Lung (tissue), 12 donors: ENCODE results near the gene IDH2. TPM values are rescaled to one million over a fixed set of nuclear protein-coding genes. Genes with fewer than 3 reads are reported as not detected.

Experiments used
- ATAC-seq: fragments of 200-7000 bp; cut with Tn5 transposase; one replicate; pipeline ENCODE4 v1.9.1; 2020; ENCODE audit warnings: moderate number of reproducible peaks; ENCODE audit not compliant: insufficient read depth, low FRiP score
- DNase-seq, 3 donors: peaks; one replicate each; pipeline ENCODE4 v3.0.0-alpha.2; 2013 to 2017
- H3K27ac ChIP-seq, 2 donors: one replicate each; pipeline ENCODE4 v1.5.1; 2013; ENCODE audit warnings: mild to moderate bottlenecking in 2 of 2, moderate library complexity in 2 of 2, control low read depth in 1 of 2, inconsistent platforms in 1 of 2, low read depth in 1 of 2, low read length in 1 of 2
- H3K27me3 ChIP-seq, 3 donors: one replicate each; pipeline ENCODE4 v1.5.1; 2013; ENCODE audit warnings: low read length in 2 of 3; ENCODE audit not compliant: control insufficient read depth in 3 of 3, insufficient read depth in 3 of 3
- H3K36me3 ChIP-seq, 4 donors: one replicate each; pipeline ENCODE4 v1.5.1; 2013; ENCODE audit warnings: low read length in 4 of 4, mild to moderate bottlenecking in 1 of 4, moderate library complexity in 1 of 4; ENCODE audit not compliant: control insufficient read depth in 4 of 4, insufficient read depth in 4 of 4
- H3K4me1 ChIP-seq, 5 donors: one replicate each; pipeline ENCODE4 v1.5.1; 2013; ENCODE audit warnings: low read length in 5 of 5, mild to moderate bottlenecking in 2 of 5, moderate library complexity in 1 of 5; ENCODE audit not compliant: control insufficient read depth in 5 of 5, insufficient read depth in 5 of 5
- H3K4me3 ChIP-seq: one replicate; pipeline ENCODE4 v1.5.1; 2013; ENCODE audit warnings: mild to moderate bottlenecking, control low read depth, moderate library complexity
- H3K9ac ChIP-seq, 2 donors: one replicate each; pipeline ENCODE4 v1.5.1; 2013; ENCODE audit warnings: low read length in 2 of 2, control low read depth in 1 of 2; ENCODE audit not compliant: insufficient read depth in 1 of 2
- H3K9me3 ChIP-seq, 4 donors: one replicate each; pipeline ENCODE4 v1.5.1; 2013; ENCODE audit warnings: low read length in 3 of 4, mild to moderate bottlenecking in 1 of 4, moderate library complexity in 1 of 4; ENCODE audit not compliant: control insufficient read depth in 4 of 4, insufficient read depth in 3 of 4
- CTCF ChIP-seq: IDR thresholded peaks from 2 replicates; pipeline ENCODE4 v1.5.1; 2012; ENCODE audit warnings: mild to moderate bottlenecking; ENCODE audit errors: control extremely low read depth, extremely low read depth
- WGBS, 2 donors: extraction: QIAGEN DNeasy Blood & Tissue Kit; methylation state at CpG; one replicate each; pipeline ENCODE4 v1.1.7; 2013; 5-methylcytosine and 5-hydroxymethylcytosine counted together
- polyA plus RNA-seq, 2 donors: library from polyadenylated mRNA; stranded (reverse); fragments of 200-250 nt; gene quantifications; one replicate each; pipeline ENCODE4 v1.2.1, GENCODE V29; 2013
- total RNA-seq, 2 donors: library from RNA; depleted of rRNA in 1 of 2; stranded (reverse); fragments of >200 nt in 1 of 2; gene quantifications; one replicate each; pipeline ENCODE4 v1.2.1, GENCODE V29; 2014 to 2021
- donor health status: control.
- donor health status: control.
- donor health status: Bipolar disorder and iron deficiency.
- donor health status: healthy.
- donor health status: DM: yes; HTN: yes; CAD: no.

The IDH2 gene
- total and polyA plus RNA-seq, 4 donors: 52.0 to 85.8 (median 72.3) TPM

DNA sequence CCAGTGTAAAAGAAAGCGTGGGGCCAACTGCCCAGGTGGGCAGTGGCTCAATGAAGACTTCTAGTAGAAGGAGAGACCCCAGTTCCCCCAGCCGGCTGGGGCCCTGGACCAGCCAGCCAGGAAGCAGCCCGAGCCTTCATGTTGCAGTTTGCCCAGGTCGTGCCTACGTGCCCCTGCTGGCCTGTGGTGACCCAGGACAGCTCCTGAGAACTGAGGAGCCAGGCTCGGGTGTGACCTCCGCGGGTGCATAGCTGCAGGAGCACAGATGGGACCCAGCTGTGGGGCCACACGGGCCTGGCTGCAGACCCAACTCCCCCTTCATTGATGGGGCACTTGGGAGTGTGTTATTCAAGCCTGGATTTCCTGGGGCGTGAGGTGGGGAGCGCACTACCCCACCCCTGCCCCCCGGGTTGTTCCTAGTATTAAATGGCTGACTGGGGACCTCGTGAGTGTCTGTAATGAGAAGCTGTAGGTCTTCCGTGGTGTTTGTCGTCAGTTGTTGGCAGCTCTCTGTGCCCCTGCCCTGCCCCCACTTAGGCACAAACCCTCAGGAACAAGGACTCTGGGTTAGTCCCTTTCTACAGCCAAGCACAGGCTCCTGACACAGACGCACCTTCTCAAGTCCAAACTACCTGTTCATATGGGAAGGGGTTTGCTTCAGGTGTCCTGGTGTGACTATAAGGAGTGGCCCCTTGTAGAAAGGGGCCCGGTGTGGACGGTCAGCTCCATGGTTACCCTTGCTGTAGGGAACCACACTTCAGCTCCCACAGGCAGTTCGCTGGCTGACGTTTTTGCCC lies 39.1 kb downstream of the IDH2 start:
- peak in 2 of 3 donors; percentile 40 to 41 for DNase-seq

DNA sequence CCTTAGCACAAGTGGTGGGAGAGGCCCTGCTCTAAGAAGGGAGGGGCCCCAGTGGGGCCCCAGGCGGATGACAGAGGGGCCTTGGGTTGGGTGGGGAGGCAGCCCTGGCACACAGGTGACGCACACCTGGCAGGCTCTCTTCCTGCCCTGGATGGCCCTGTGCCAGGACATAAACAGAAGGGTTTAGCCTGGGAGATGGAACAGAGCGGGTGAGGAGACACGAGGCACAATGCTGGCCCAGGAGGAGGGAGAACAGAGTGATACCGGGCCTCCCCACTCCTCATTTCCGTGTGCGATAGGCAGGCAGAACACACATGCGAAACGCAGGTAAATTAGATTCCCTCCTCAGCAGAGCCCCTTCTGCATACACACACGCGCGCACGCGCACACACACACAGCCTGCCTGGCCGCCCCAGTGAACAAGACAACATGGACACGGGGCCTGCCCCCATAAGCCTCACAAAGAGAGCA lies 39.8 kb downstream of the IDH2 start:
- peaks cover 0 to 6% (median 0%) of the 10 kb centered on the region in 4 donors for H3K36me3 ChIP-seq
- peak overlapping the region in 1 of 2 donors; percentile 37 for H3K9ac ChIP-seq
- H3K27ac ChIP-seq: peak overlapping the region in 1 of 2 donors; percentile 90

More for the DNA sequence above, 39.1 kb downstream of the IDH2 start:
- H3K27me3 ChIP-seq: no peaks in the 10 kb centered on the region
- H3K27ac ChIP-seq: peak overlapping the region in 1 of 2 donors; percentile 90
- TF ChIP-seq CTCF: no peak
- no peaks in the 10 kb centered on the region for H3K9me3 ChIP-seq
- H3K4me3 ChIP-seq: no peak overlapping the region
- peaks cover 0 to 13% (median 4%) of the 10 kb centered on the region in 4 donors for H3K36me3 ChIP-seq
- ATAC-seq: no peak
- peaks cover 3 to 56% (median 36%) of the 10 kb centered on the region in 5 donors for H3K4me1 ChIP-seq
- no peak overlapping the region for H3K9ac ChIP-seq
- 50 to 62% methylated on average over 20 of the region's 20 CpGs for WGBS, 2 donors

GRCh38 chr15:90062023-90062442 lies 40.2 kb downstream of the IDH2 start:
- 40 to 60% methylated on average over 4 to 8 of the region's 8 CpGs for WGBS, 2 donors
- no peaks in the 10 kb centered on the region for H3K9me3 ChIP-seq
- H3K27ac ChIP-seq: peak overlapping the region in 1 of 2 donors; percentile 90
- peaks cover 3 to 59% (median 37%) of the 10 kb centered on the region in 5 donors for H3K4me1 ChIP-seq
- no peaks in the 10 kb centered on the region for H3K27me3 ChIP-seq
- H3K9ac ChIP-seq: peak overlapping the region in 1 of 2 donors; percentile 37
- DNase-seq (peak; percentile 84 to 90 (median 84)), ATAC-seq (no peak)
- peaks cover 0 to 2% (median 0%) of the 10 kb centered on the region in 4 donors for H3K36me3 ChIP-seq
- H3K4me3 ChIP-seq: no peak overlapping the region
- TF ChIP-seq CTCF: no peak

More for the DNA sequence above, 39.8 kb downstream of the IDH2 start:
- H3K4me3 ChIP-seq: no peak overlapping the region
- peak; percentile 15 for ATAC-seq
- 65 to 76% methylated on average over 16 of the region's 16 CpGs for WGBS, 2 donors
- DNase-seq: peak; percentile 65 to 78 (median 73)
- peaks cover 3 to 60% (median 36%) of the 10 kb centered on the region in 5 donors for H3K4me1 ChIP-seq
- TF ChIP-seq CTCF: no peak
- H3K9me3 ChIP-seq: no peaks in the 10 kb centered on the region
- H3K27me3 ChIP-seq: no peaks in the 10 kb centered on the region
